ENCODE results near the gene GSTA2.

GSTA2 gene

GRCh38 chr6:52704060-52704459 lies 59.2 kb downstream of the GSTA2 start:
- no peak overlapping the region for H3K4me3 ChIP-seq (ENCODE audit: control insufficient read depth, low read depth, low read length)
- no peak for DNase-seq (ENCODE audit: low read depth)
- no peak for TF ChIP-seq CTCF (IDR thresholded peaks at IDR 0.05; ENCODE audit: control insufficient read depth, insufficient read depth, low read depth, low read length, missing control alignments)

All from AG09309 (cell line).